Stimulated activated CD4-positive, alpha-beta T cell treated with anti-CD3 and anti-CD28 coated beads, Interleukin-1b, Interleukin-23, amount 100 ng/mL, for 48 hours (primary cell): ENCODE data around the gene ZSCAN21.

Experiments used
- DNase-seq: peaks from one replicate; pipeline ENCODE4 v3.0.0-alpha.2; 2020

ZSCAN21 gene

DNA sequence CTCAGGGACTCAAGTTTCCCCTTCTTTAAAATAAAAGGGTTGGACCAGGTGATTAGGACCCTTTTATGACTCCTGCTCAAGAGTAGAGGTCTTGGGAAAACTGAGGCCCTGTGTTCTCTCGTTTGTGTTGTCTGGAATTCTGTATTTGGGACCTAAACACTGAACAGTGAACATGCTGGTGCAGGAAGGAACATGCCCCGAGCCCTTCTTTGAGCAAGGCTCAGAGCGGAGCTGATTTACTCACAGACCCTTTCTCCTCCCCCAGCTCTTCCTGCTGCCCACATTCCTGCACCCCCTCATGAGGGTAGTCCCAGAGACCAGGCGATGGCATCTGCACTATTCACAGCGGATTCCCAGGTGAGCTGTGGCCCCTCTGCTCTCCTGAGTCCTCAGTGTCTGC, 20.0 kb upstream of the ZSCAN21 start:
- no peak for DNase-seq

DNA sequence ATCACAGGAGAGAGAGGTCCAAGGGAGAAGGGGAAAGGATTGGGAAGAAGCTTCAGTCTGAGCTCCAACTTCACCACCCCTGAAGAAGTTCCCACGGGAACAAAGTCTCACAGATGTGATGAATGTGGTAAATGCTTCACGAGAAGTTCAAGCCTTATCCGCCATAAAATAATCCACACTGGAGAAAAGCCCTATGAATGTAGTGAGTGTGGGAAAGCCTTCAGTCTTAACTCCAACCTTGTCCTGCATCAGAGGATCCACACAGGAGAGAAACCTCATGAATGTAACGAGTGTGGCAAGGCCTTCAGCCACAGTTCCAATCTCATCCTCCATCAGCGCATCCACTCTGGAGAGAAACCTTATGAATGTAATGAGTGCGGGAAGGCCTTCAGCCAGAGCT, 16.0 kb upstream of the ZSCAN21 start:
- DNase-seq = no peak

DNA sequence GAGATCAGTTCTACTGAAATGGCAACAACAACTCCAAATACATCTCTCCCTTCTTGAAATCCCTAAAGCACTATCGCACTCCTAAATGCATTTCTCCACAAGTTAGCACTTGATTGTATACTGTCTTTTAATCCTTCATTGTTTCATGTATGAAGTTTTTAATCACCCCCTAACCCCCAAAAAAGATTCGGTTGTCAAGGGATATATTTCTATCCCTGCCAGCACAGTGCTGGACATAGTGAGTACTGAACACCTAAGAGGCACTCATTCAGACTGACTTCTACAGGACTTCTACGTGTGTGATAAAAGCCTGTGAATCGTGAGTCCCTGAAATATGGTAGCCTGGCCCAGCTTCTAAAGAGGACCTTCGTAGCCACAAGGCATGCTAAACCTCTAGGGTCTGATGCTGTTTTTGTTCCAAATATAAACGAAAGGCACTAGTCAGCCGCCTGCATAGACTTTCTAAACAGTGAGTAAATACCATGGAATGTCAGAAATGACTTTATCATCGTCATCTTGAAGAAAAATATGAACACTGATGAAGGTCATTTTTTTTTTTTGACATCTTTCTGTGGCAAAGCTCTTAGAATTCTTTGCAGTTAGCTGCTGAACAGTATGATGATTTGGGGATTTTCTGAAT, 14.6 kb upstream of the ZSCAN21 start:
- no peak for DNase-seq

DNA sequence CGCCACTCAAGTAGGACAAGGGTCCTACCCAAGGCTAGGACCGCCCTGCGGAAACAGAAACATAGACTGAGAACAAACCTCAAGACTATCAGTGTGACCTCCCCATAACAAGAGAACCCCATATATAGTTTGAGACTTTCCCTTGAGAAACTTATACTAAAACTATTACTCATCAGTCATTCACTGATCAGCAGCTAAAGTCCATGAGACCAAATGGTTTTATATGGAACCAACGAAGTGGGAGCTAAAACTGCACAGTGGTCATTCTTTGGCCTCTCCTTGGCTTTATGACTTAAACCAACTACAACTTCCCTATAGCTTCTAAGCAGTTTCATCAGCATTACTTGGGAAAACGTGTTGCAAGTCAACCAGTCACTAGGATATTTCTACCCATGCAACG, 13.7 kb upstream of the ZSCAN21 start:
- no peak for DNase-seq

DNA sequence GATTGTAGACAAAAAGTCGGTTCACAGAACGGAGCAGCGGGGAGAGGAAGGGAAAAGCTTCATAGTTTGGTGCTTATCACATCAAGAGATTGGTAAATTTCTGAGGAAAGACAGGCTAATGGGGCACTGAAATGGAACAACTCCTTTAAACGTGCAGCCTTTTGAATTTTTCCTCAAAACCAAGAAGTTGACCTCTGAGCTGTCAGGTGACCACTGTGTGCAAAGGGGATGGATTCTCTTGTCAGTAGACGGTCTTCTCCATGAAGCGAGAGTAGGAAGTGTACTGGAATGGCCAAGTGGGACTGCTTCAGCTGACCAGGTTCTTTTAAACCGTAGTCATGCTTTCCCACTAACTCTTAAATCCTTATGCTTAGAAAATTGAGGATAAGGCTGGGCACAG, 11.2 kb upstream of the ZSCAN21 start:
- DNase-seq = no peak

DNA sequence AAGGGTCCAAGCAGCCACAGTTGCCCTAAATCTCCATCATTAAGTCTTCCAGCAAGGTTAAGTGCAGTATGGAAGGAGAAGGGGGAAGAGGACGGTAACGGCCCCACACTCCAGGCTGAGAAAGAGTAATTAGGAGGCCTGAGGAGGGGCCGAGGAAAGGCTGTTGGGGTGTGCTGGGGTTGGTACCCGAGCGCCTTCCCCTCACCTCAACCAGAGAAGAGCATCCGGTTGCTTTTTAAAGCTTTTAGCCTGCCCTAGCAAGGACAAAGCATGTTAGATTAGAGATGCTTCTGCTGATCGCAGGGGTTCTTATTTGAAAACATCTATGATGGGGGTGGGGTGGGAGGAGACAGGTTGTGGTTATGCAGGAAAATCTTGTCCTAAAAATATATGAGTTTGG, 9.0 kb upstream of the ZSCAN21 start:
- no peak for DNase-seq

DNA sequence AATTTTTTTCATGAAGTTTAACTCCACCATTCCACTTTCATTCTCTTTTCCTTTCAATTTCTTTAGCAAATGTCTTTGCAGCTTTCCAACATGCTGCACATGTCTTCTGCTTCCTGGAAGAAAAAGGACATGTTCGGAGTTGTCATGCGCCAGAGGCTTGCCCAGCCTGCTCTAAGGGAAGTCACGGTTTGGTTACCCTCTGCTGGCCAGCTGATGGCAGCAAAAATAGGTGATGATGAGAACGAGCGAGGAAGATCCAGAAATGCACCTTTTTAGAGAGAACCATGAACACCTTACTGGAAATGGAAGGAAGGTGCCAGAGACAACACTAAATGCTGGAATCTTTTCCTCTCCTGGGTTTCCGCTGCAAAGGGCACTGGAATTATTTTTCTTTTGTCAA, 4.9 kb upstream of the ZSCAN21 start:
- no peak for DNase-seq

DNA sequence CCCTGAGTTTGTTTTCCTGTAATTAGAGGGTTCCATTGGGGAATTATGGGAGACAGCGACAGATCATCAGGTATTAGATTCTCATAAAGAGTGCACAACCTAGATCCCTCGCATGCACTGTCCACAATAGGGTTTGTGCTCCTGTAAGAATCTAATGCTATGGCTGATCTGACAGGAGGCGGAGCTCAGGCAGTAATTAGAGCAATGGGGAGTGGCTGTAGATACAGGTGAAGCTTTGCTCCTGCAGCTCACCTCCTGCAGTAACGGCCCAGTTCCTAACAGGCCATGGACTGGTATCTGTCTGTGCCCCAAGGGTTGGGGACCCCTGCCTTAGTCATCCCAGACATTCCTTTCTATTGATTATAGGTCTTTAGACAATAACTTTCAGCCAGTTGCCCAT, 894 bp upstream of the ZSCAN21 start:
- no peak for DNase-seq

DNA sequence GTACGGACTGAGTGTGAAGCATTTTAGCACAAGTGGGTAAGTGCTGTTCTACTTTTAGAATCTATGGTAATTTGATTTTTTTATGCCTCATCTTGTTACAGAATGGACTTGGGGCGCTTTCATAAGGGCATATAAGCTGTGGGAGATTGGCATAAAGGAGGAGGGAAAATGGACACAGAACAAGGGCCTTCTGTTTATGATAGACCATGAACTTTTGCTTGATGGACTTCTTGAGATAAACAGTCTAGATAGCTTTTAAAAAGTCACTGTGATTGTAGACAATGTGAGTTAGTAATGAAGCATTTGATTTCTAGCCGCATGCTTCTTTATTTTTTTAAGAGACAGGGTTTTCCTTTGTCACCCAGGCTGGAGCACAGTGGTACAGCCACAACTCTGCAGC, 2.0 kb downstream of the ZSCAN21 start:
- no peak for DNase-seq

DNA sequence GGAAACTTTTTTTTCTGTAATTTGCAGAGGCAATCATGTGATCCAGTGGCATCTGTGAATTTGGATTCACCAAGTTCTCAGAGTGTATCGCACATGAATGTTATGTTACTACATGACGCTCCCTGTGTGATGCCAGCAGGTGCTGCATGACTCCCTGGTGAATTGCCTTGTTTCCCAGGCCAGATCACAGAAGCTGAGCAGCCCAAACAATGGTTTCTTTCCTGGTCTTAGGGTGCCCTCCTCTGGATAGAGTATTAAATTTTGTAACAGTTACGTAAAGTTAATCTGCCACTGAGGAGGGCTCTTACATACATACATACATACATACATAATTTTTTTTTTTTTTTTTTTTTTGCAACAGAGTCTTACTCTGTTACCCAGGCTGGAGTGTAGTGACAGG, 3.6 kb downstream of the ZSCAN21 start:
- peak; percentile 24 for DNase-seq

DNA sequence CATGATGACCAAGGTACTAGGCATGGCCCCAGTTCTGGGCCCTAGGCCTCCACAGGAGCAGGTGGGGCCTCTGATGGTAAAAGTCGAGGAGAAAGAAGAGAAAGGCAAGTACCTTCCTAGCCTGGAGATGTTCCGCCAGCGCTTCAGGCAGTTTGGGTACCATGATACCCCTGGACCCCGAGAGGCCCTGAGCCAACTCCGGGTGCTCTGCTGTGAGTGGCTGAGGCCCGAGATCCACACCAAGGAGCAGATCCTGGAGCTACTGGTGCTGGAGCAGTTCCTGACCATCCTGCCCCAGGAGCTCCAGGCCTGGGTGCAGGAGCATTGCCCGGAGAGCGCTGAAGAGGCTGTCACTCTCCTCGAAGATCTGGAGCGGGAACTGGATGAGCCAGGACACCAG, 7.4 kb downstream of the ZSCAN21 start:
- DNase-seq = no peak

DNA sequence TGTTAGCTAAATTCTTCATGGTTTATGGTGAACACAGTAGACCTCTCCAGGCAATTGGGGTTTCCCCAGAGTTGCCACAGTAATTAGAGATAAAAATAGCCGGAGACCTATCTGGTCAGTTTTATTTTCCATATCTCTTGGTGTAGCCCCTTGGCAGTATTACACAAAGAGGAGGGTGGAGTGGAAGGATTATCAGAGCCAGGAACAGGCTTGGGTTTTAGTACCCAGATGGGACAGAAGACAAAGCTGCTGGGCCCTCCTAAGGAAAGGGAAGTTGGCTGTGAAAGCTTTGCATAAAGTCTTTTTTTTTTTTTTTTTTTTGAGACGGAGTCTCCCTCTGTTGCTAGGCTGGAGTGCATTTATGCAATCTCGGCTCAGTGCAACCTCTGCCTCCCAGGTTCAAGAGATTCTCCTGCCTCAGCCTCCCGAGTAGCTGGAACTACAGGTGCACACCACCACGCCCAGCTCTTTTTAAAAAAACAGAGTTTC, 9.7 kb downstream of the ZSCAN21 start:
- no peak for DNase-seq

DNA sequence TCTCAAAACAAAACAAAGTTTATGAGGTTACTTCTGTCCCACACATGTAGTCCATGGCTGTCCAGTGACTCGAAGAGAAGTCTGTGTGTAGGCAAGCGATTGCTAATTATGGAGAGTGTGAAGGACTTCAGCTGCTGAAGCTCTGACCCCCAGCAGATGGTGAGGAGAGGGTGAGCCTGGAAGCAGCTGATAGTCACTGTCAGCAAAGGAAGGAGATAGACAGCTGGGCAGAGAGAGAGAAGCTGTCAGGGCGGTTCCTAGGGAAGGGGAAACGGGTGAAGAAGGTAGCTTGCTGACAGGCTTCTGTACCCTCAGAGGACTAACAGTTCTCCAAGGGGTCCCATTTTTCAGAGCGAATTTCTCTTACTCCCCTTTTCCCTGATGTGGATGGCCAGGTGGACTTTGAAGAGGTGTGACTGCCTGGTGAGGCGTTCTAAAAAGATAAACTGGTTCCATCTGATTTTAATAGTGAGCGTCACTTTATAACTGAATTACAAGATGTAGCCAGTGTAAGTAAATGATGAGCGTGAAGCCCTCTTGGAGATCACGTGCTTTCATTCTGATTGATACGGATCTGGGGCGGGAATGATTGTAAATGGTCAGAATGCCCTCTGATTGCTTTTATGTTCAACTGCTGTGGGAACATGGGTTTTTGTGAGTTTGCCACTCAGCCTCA, 12.1 kb downstream of the ZSCAN21 start:
- no peak for DNase-seq

DNA sequence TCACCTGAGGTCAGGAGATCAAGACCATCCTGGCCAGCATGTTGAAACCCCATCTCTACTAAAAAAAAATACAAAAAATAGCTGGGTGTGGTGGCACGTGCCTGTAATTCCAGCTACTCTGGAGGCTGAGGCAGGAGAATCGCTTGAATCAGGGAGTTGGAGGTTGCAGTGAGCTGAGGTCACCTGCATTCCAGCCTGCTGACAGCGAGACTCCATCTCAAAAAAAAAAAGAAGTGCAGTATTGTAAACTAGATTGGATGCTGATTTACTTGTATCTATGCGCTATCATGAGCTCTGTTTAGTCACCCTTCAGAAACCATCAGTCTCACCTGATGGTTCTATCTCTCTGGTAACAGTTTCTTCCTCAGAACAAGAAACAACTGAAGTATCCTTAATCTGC, 13.8 kb downstream of the ZSCAN21 start:
- no peak for DNase-seq

DNA sequence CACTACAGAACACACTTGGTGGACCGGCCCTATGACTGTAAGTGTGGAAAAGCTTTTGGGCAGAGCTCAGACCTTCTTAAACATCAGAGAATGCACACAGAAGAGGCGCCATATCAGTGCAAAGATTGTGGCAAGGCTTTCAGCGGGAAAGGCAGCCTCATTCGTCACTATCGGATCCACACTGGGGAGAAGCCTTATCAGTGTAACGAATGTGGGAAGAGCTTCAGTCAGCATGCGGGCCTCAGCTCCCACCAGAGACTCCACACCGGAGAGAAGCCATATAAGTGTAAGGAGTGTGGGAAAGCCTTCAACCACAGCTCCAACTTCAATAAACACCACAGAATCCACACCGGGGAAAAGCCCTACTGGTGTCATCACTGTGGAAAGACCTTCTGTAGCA, 14.6 kb downstream of the ZSCAN21 start:
- DNase-seq = no peak

DNA sequence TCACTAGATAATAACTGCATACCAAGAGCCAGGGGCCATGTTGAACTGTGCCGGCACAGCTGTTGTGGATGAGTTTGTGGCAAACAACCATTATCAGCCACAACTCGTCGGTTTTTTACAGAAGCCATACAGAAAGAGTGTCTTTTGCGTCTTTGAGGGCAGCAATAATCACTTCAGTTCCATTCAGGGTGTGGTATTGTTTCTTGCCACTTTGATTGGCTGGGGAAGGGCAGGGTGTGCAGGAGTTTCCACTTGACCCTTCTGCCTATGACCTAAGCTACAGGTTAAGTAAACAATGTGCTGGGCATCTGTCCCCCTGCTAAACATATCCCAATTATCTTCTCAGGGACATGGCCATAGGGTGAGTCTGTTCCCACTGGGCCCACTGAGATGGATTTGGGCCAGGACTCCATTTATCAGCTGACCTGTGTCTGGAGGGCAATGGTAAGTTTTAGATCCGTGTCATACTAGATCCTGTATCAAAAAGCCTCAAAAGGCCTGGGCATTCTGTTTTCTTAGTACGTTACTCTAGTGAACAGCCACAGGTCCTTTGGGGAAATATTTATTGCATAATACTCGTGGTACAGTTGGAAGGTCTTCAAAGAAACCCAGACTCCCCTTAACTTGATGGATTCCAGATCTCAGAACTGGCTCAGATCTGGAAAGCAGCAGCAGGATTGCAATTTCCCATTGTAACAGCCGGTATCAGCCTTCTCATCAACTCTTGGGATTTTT, 16.0 kb downstream of the ZSCAN21 start:
- no peak for DNase-seq

DNA sequence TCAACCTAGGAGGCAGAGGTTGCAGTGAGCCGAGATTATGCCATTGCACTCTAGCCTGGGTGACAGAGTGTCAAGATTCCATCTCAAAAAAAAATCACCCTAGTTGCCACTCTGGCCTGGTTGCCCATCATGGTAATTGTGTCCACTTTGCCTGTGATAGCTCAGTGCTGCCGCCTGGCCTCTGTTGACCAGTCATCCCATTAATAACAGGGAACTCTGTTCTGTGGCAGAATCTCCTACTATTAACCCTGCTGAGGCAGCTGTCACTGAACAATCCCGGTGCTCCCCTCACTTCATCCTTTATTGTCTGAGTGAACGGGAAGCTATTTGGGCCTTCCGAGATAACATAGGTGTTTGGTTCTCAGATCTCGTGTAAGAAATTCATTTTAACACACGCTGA, 17.4 kb downstream of the ZSCAN21 start:
- no peak for DNase-seq

DNA sequence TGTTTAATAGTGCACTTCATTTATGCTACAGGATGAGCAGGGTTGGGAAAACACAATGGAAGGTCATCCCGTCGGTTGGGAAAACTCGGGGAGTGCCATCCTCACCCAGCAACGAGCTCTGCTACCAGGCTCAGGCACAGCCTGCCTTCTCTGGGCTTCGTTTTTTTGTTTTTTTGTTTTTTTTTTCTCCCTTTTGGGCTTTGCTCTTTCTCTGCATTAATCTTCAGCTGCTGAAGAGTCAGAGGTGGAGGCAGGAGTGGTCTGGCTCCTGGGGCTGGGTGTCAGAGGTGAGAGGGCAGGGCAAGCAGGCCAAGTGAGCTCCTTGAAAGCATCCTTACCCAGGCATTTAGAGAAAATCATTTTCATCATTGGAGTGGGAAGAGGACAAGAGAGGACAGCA, 20.4 kb downstream of the ZSCAN21 start:
- DNase-seq = no peak

DNA sequence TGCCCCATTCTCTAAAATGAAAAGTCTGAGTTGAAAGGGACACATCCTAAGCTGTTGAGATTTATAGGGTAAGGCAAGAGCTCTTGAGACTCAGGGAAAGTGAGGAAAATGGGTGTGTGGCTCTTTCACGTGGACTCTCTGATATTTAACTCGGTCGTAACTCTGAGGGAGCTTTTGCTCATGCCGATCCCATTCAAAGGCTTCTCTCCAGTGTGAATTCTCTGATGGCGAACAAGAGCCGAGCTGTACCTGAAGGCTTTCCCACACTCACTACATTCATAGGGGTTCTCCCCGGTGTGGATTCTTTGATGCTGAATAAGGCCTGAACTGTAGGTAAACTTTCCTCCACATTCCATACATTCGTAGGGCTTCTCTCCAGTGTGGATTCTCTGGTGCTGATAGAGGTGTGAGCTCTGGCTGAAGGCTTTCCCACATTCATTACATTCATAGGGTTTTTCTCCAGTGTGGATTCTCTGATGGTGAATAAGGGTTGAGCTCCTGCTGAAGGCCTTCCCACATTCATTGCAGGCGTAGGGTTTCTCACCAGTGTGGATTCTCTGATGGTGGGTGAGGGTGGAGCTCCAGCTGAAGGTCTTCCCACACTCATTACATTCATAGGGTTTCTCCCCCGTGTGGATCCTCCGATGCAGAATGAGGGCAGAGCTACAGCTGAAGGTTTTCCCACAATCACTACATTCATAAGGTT, 21.6 kb downstream of the ZSCAN21 start:
- DNase-seq = no peak

DNA sequence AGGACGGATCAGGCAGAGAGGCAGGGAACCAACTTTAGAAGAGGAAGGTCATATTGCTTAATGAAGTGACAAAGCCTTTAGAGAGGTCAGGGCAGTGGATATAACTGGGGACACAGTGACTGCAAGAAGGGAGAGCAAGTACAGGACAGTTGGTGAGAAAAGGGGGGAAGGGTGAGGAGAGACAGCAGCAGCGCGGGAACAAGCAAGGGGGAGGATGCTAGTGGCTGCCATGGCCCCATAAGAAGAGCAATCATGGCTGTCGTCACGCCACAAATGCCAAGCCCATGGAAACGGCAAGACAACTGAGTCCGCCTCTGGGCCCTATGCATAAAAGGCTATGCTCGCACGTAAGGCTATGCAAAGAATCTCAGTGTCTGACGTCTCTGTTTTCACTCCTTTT, 22.9 kb downstream of the ZSCAN21 start:
- no peak for DNase-seq

DNA sequence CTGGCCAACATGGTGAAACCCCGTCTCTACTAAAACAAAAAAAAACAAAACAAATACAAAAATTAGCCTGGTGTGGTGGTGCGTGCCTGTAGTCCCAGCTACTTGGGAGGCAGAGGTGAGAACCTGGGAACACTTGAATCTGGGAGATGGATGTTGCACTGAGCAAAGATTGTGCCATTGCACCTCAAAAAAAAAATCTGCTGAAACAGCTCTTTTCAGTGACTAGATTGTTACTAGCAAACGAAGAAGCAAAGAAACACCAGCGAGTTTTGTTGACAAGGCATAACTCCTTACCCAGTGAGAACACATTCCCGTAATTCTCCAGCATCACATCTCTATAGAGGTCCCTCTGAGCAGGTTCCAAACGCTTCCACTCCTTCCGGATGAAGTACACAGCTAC, 25.3 kb downstream of the ZSCAN21 start:
- DNase-seq = no peak

DNA sequence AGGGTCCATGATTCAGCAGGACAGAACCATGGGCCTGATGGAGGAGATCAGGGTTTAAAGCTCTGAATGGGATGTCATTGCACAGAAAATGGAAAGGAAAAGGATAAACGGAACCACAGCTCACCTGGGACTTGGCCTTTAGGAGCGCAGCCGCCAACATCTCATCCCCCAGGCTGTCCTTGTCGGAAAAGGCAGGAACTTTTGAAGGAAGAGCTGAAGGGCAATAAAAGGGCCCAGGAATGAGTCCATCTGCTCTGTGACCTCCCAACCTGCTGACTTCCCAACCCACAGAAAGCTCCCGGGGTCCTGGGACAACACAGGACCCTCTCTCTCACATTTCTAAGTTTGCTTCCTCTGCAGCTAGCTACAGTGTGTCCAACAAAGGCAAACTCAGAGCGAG, 25.8 kb downstream of the ZSCAN21 start:
- DNase-seq = no peak

DNA sequence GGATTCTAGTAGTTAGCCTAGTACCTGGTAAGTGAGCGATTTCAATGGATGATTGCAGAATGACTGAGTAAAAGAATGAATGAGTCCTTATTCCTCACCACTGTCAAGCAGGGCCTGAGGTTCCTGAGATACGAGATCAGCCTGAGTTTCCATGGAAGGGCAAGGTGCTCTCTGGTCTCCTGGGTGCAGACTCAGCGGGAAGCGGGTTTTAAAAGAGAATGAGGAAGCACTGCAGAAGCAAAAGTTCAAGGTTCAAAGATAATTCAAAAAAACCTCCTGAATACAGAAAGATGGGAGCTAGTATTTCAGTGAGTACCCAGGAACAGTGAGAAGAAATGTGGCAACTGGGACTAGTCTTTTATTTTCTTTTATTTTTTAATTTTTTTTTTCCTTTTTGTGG, 27.6 kb downstream of the ZSCAN21 start:
- no peak for DNase-seq
